Renal pelvis (tissue), 4 donors: ENCODE data around the gene MOGAT1. TPM values are rescaled to one million over a fixed set of nuclear protein-coding genes. Genes with fewer than 3 reads are reported as not detected.
"Not testable (repeated sequence)": the region's sequence is repeated elsewhere in the genome, so short reads cannot be mapped to it uniquely, and the experiment has no call there.

Experiments used
- DNase-seq: peaks from one replicate; pipeline ENCODE4 v3.0.0-alpha.2; 2013
- polyA plus RNA-seq, 3 donors: library from polyadenylated mRNA; unstranded; fragments of 120-200 nt; gene quantifications; one replicate each; pipeline ENCODE4 v1.2.1, GENCODE V29; 2013; ENCODE audit not compliant: insufficient read length in 3 of 3

MOGAT1 gene
- polyA plus RNA-seq, 3 donors = 0.10 to 0.17 TPM; not detected in 1

GRCh38 chr2:222669353-222669752 lies 2.1 kb upstream of the MOGAT1 start:
- DNase-seq = no peak

GRCh38 chr2:222670191-222671038 lies 1.0 kb upstream of the MOGAT1 start:
- DNase-seq = no peak

GRCh38 chr2:222672068-222672401 lies 577 bp downstream of the MOGAT1 start:
- no peak for DNase-seq

DNA sequence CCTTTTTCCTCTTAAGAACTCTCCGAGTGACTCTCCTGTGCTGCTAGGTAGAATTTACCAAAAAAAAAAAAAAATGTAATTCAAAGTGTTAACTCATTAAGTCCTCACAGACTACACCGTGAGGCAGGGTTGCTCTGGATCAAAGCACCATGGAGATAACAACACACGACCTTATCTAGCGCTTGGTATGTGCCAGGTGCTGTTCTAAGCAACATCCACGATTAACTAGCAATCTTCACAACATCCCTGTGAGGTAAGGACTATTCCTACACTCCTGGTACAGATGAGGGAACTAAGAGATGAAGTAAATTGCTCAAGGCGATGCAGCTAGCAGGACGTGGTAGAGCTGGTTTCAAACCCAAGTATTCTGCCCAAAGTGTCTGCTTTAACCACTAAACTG lies 1.8 kb downstream of the MOGAT1 start:
- DNase-seq = no peak

- DNase-seq = no peak
These were observed 2.4 kb downstream of the MOGAT1 start for GRCh38 chr2:222673883-222674282.

DNA sequence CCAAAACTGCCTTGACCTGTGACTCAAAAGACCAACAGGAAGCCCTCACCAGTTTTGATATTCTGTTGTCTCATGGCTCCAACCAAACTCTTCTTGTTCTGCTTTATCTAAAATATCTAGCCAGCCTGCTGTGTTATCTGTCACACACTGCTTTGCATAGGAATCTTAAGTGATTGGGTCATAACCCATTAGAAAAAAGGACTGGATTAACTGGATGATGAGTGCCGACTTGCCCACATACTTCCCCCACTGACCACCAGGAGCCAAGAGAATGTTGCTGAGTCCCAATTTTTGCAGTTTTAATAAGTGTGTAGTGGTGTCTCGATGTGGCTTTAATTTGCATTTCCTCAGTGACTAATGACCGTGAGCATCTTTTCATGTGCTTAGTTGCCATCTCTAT lies 6.5 kb downstream of the MOGAT1 start:
- DNase-seq = no peak

DNA sequence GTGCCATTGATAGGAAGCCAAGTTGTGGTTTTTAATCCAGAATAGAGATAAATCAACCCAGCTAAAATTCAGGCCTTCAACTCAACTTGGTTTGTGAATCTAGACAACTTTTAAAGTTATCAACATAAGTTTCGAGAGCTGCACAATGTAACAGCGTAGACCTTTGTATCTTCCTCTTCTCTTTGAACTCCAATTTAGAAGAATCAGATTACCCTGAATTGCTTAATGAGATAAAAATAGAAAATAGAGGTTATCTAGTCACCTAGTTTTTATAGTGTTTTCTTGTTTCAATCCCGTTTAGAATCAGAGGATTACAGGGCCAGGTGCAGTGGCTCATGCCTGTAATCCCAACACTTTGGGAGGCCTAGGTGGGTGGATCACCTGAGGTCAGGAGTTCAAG lies 12.3 kb downstream of the MOGAT1 start:
- no peak for DNase-seq

GRCh38 chr2:222686086-222686750 lies 14.8 kb downstream of the MOGAT1 start:
- DNase-seq = no peak

DNA sequence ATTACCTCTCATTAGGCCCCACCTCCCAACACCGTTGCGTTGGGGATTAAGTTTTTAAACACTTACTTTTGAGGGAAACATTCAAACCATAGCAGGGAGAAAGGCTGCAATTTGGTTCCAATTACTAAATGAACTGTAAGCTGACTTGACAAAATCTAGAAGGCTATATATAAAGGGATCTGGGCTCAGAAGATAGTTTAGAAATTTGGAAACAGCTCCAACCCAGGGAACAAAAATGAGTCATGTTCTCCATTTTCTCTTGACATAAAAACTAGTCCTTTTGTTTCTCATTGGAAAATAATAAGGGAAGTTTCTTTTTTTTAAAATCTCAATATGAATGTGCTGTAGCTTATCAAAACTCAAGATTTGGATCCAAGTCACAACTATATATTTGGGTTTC lies 17.5 kb downstream of the MOGAT1 start:
- DNase-seq = no peak

DNA sequence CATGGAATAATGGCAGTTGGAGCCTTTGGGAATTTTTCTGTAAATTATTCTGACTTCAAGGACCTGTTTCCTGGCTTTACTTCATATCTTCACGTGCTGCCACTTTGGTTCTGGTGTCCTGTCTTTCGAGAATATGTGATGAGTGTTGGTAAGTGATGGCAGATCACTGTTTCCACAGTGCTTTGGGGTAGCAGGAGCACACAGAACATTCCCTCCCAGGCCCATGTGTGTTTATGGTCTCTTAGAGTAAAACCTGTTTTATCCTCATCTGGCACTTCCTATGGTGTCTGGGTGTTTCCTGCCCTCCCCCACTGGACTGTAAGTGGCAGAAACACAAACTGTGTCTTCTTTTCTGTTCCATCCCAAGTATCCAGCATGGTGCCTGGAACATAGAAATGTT lies 17.9 kb downstream of the MOGAT1 start:
- no peak for DNase-seq

GRCh38 chr2:222690564-222691200 lies 19.2 kb downstream of the MOGAT1 start:
- peak; percentile 70 for DNase-seq

DNA sequence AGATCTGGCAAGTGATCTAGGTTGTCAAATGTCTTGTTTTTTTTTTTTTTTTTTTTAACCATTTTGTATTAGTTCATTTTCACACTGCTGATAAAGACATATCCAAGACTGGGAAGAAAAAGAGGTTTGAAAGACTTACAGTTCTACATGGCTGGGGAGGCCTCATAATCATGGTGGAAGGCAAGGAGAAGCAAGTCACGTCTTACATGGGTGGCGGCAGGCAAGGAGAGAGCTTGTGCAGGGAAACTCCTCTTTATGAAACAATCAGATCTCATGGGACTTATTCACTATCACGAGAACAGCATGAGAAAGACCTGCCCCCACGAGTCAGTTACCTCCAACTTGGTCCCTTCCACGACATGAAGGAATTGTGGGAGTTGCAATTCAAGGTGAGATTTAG lies 22.0 kb downstream of the MOGAT1 start:
- not testable (repeated sequence) for DNase-seq

- DNase-seq = no peak
These were observed 22.4 kb downstream of the MOGAT1 start for GRCh38 chr2:222693837-222694236.

DNA sequence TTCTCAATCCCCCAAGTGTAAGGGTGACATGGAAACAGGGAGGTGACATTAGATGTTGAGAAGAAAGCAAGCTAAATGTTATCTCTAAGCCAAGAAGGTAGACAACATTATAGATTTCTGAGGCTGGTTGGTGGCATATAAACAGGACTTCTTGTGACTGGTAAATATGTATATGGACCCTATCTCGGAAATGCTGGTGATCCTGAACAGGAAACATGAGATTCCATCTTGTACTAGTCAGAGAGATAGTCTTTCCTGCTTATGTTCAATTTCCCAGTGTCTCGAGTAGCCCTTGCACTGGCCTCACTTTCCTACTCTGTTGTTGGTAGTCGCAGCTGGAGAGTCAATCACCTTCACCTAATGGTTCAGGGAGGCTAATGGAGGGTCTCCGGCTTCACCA lies 26.8 kb downstream of the MOGAT1 start:
- DNase-seq = no peak

- DNase-seq = no peak
These were observed 29.8 kb downstream of the MOGAT1 start for GRCh38 chr2:222701233-222701632.

DNA sequence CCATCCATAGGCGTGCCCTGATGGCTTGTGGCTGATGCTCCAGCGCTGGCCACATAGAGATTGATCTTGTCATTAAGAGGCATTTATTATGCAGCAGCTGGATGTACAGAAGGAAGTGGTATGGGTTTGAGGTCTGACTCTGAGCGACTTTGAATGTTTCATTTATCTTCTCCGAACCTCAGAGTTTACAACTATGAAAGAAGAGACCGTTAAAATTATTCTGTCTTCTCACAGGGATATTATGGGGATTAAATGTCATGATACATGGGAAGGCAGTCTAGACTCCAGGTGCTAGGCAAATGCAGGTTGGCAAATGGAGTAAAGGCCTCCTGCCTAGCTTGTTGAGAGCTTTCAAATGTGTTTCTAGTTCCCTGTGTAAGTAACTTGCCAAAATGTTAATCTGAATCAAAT lies 30.3 kb downstream of the MOGAT1 start:
- DNase-seq = no peak

DNA sequence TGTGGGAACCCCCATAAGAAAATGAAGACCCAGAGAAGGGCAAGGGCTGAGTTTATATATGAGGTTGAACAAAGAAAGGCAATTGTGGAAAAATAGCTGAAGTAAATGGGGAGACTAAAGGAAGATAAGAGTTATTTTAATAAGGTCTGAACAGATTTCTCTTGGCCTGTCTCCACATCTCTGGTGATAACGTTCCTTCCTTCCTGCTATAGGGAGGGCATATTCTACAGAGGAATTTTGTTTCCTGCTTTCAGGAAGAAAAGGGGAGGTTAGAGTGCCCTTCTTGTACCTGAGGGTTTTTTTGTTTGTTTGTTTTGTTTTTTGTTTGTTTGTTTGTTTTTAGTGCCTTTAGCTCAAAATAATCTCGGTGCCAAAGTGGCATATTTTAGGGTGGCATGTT lies 31.6 kb downstream of the MOGAT1 start:
- no peak for DNase-seq

DNA sequence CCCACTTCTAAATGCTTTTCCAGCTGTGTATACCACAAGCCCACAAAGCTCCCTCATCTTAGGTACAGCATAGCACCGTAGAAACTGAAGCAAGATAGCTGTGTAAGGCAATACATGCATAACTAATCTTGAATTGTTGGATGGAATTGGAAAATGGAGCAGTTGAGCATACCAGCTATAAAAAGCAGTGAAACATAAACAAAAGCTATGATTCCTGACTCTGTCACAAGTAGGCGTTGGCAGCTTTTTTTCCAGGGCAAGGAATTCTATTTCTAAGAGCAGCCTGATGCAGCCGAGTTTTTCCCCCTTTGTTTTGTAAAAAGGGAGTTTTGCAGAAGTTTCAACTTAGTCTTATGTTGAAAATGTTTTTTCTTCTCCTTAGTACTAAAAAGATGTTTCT lies 32.4 kb downstream of the MOGAT1 start:
- no peak for DNase-seq

- DNase-seq = no peak
These were observed 35.2 kb downstream of the MOGAT1 start for GRCh38 chr2:222706616-222707015.

DNA sequence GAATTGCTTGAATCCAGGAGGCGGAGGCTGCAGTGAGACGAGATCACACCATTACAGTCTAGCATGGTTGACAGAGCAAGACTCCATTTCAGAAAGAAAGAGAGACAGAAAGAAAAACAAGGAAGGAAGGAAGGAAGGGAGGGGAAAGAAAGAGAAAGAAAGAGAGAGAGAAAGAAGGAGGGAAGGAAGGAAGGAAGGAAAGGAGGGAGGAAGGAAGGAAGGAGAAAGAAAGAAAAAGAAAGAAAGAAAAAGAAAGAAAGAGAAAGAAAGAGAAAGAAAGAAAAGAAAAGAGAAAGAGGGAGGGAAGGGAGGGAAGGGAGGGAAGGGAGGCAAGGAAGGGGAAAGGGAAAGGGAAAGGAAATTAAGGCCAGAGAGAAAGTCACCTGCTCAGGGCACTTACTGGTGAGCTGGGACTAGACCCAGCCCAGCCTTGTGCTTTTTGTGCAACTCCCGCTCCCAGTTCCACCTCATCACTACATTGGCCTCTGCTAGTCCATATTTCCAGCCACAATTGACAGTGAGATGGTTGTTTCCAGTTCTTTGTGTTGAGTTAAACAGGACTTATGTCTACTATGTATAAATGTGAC lies 35.7 kb downstream of the MOGAT1 start:
- DNase-seq = no peak

GRCh38 chr2:222707689-222708273 lies 36.3 kb downstream of the MOGAT1 start:
- DNase-seq = no peak

DNA sequence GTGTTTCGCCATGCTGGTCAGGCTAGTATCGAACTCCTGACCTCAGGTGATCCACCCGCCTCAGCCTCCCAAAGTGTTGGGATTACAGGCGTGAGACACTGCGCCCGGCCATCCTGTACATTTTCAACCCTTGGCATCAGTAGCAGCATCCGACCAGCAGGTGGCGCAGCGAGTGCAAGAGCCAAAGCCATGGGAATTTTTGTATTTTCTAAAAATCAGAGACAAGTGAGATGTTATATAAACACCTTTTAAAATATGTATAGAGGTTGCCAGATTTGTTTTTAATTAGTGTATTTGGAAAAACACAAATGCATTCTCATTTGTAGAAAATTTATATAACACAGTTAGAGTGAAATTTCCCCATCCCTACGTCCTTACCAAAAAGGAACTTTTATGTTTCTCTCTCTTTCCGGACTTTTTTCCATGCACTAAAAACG lies 36.8 kb downstream of the MOGAT1 start:
- DNase-seq = peak; percentile 63
